Measurements from ENCODE around the gene CEP112. TPM values are rescaled to one million over a fixed set of nuclear protein-coding genes. Genes with fewer than 3 reads are reported as not detected.

Gene CEP112
- total RNA-seq, 1 donor from 2014 or later: 5.1 TPM

GRCh38 chr17:65994679-65995078, 197.3 kb downstream of the CEP112 start:
- intact Hi-C loops (cut with micrococcal nuclease): no loop called here

GRCh38 chr17:65994114-65994513, 197.8 kb downstream of the CEP112 start:
- intact Hi-C loops (cut with micrococcal nuclease): no loop called here

GRCh38 chr17:65990593-65990992, 201.3 kb downstream of the CEP112 start:
- intact Hi-C loops (cut with micrococcal nuclease): no loop called here

- intact Hi-C loops (cut with micrococcal nuclease): loop anchor here (5.0 to 10.0 kb wide), 3 partner anchors 431 to 756 kb away; no protein-coding TSS in a partner anchor
These were observed 203.5 kb downstream of the CEP112 start for GRCh38 chr17:65988451-65988850.

GRCh38 chr17:65987988-65988387, 203.9 kb downstream of the CEP112 start:
- intact Hi-C loops (cut with micrococcal nuclease): loop anchor here (5.0 to 10.0 kb wide), 3 partner anchors 431 to 756 kb away; no protein-coding TSS in a partner anchor

- intact Hi-C loops (cut with micrococcal nuclease): loop anchor here (5.0 to 10.0 kb wide), 3 partner anchors 428 to 753 kb away; no protein-coding TSS in a partner anchor
These were observed 206.4 kb downstream of the CEP112 start for GRCh38 chr17:65985571-65985970.

- intact Hi-C loops (cut with micrococcal nuclease): loop anchor here (10.0 kb wide), 1 partner anchor 689 kb away; no protein-coding TSS in a partner anchor
These were observed 207.6 kb downstream of the CEP112 start for GRCh38 chr17:65984299-65984698.

GRCh38 chr17:65978871-65979270, 213.1 kb downstream of the CEP112 start:
- intact Hi-C loops (cut with micrococcal nuclease): no loop called here

GRCh38 chr17:65977041-65977440, 214.9 kb downstream of the CEP112 start:
- intact Hi-C loops (cut with micrococcal nuclease): no loop called here

- intact Hi-C loops (cut with micrococcal nuclease): no loop called here
These were observed 216.1 kb downstream of the CEP112 start for GRCh38 chr17:65975878-65976277.

GRCh38 chr17:65973237-65973636, 218.7 kb downstream of the CEP112 start:
- intact Hi-C loops (cut with micrococcal nuclease): no loop called here

- intact Hi-C loops (cut with micrococcal nuclease): no loop called here
These were observed 224.6 kb downstream of the CEP112 start for GRCh38 chr17:65967372-65967771.

GRCh38 chr17:65966072-65966695, 225.7 kb downstream of the CEP112 start:
- intact Hi-C loops (cut with micrococcal nuclease): no loop called here

GRCh38 chr17:65963179-65963578, 228.8 kb downstream of the CEP112 start:
- intact Hi-C loops (cut with micrococcal nuclease): no loop called here

GRCh38 chr17:65959630-65960029, 232.3 kb downstream of the CEP112 start:
- intact Hi-C loops (cut with micrococcal nuclease): no loop called here

- intact Hi-C loops (cut with micrococcal nuclease): no loop called here
These were observed 235.1 kb downstream of the CEP112 start for GRCh38 chr17:65956814-65957213.

- intact Hi-C loops (cut with micrococcal nuclease): no loop called here
These were observed 237.8 kb downstream of the CEP112 start for GRCh38 chr17:65954148-65954449.

GRCh38 chr17:65953316-65954147, 238.4 kb downstream of the CEP112 start:
- intact Hi-C loops (cut with micrococcal nuclease): no loop called here

- intact Hi-C loops (cut with micrococcal nuclease): no loop called here
These were observed 239.3 kb downstream of the CEP112 start for GRCh38 chr17:65952586-65952985.

GRCh38 chr17:65952015-65952414, 239.9 kb downstream of the CEP112 start:
- intact Hi-C loops (cut with micrococcal nuclease): no loop called here

GRCh38 chr17:65947831-65948230, 244.1 kb downstream of the CEP112 start:
- intact Hi-C loops (cut with micrococcal nuclease): no loop called here

- intact Hi-C loops (cut with micrococcal nuclease): no loop called here
These were observed 249.3 kb downstream of the CEP112 start for GRCh38 chr17:65942592-65942991.
